GM21528 (cell line): ENCODE data around the gene ATE1.
"Not testable (repeated sequence)": the region's sequence is repeated elsewhere in the genome, so short reads cannot be mapped to it uniquely, and the experiment has no call there.

Experiments used
- ATAC-seq: cut with Tn5 transposase; IDR thresholded peaks from one replicate; pipeline ENCODE4 v1.9.1; 2021; ENCODE audit warnings: mild to moderate bottlenecking, moderate library complexity; ENCODE audit not compliant: unreplicated experiment, low FRiP score

The ATE1 gene

GRCh38 chr10:121927841-121928527, at the start of gene ATE1:
Gene ATE1 (minus strand): TSS chr10:121928031. CDS start chr10:121927949, 82 bp downstream.
- peak; percentile 86 for ATAC-seq

GRCh38 chr10:121976607-121977006, 48.8 kb upstream of the ATE1 start:
- no peak for ATAC-seq

- ATAC-seq = no peak
Observed at GRCh38 chr10:121975295-121976086, 47.7 kb upstream of the ATE1 start.

DNA sequence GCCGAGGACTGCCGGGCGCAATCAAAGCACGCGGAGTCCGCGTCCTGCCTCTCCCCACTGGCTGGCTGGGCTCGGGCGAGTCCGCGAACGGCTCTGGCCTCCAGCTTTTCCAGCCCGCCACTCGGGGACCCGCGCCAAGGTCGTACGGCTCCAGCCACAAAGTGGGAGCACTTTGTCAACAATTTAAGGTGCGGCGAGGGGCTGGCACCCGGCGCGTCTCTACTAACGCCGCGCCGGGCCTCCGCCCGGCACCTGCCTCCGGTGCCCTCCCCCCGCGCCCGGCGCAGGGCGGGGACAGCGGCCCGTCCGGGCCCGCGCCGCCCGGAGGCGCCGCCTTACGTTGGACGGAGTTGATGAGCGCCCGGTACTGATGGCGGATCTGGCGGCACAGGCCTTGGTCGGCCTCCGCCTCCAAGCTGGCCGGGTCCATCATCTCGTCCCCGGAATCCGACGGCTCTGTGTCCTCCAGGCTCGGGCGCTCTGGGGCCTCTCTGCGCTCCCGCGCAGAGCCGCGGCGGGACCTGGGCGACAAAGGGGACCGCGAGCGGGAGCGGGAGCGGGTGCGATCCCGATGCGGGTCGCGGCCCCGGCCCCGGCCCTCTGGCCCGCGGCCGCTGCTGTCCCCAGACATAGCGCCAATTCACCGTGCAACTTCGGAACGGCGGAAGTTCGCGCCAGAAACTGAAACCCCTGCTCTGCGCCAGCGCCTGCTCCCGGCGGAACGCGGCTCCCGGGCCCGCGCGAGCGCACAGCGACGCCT, 46.9 kb upstream of the ATE1 start, which contains the start of gene NSMCE4A:
Gene NSMCE4A, minus strand, starts transcription at position 683 of the 760 bp plus-strand sequence. Its CDS starts 52 bp downstream, at position 631.
- peak; percentile 90 for ATAC-seq

DNA sequence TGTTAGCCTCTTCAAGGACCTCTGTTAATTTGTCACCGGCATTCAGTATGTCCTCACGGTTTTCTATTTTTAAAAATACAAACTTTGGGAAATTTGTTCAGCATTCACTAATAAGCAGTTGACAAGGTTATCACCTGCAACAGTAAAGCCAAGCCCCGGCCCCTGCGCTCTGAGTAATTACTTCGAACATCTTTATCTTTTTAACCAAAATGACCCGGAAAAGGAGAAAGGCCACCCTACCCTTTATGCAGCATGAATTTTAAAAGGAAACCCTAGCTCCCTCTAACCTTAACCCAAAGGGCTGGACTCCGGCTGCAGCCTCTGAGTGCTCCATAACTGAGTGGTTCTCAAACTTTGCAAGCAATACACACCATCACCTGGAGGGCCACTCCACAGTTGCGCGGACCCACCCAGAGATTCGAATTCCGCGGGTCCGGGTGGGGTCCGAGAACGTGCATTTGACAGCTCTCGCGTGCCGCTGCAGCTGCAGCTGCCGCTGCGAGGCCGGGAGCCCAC, 46.2 kb upstream of the ATE1 start:
- no peak for ATAC-seq

- ATAC-seq = not testable (repeated sequence)
Observed at GRCh38 chr10:121969086-121969485, 41.3 kb upstream of the ATE1 start.

GRCh38 chr10:121965996-121966395, 38.2 kb upstream of the ATE1 start:
- no peak for ATAC-seq

GRCh38 chr10:121961456-121961855, 33.6 kb upstream of the ATE1 start:
- no peak for ATAC-seq

- ATAC-seq = no peak
Observed at GRCh38 chr10:121959671-121960070, 31.8 kb upstream of the ATE1 start.

DNA sequence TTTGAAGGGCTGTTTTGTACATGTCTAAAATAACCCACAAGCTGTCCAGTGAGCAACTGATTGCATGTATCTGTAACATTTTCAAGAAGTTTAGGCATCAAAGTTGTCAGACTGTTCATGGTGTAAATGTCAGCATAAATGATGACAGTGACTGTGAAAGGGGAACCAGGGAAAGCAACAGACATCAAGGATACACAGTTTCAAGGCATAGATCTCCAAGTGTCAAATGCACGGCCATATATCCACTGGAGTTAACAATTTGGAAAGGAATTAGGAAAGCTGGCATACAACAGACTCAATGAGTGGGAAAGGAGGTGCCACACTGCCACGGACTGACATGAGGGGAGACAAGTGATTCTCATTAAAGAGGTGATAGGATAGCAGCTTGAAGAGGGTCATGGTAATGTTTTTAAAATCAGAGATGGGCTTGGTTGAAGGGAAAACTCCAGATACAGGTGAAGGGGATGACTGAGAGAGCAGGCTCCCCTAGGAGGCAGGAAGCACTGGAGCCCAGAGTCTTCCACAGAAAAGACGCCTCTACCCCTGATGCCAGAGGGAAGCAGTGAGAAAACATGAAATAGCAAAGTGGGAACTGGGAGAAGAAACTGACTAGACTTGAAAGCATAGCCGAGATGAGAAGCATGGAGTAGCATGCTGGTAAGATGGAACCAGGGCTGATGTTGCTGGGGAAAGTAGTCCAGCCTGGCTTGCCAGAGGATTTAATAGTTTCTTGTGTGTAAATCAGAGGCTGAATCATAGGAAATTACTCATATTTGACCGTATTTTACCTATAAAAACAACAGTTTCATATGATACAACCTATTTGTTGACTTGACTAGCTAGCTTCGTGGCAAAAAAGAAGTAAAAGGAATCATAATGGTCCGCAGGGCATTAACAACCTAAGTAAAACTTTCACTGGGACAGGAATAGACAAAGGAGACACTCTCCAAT, 28.6 kb upstream of the ATE1 start:
- ATAC-seq = no peak

- ATAC-seq = no peak
Observed at GRCh38 chr10:121952226-121952625, 24.4 kb upstream of the ATE1 start.

GRCh38 chr10:121949451-121949850, 21.6 kb upstream of the ATE1 start:
- ATAC-seq = no peak

- ATAC-seq = no peak
Observed at GRCh38 chr10:121949049-121949448, 21.2 kb upstream of the ATE1 start.

GRCh38 chr10:121947343-121948330, 19.8 kb upstream of the ATE1 start:
- no peak for ATAC-seq

GRCh38 chr10:121942749-121943416, 15.1 kb upstream of the ATE1 start:
- ATAC-seq = no peak

- no peak for ATAC-seq
Observed at GRCh38 chr10:121941532-121941931, 13.7 kb upstream of the ATE1 start.

- no peak for ATAC-seq
Observed at GRCh38 chr10:121936295-121936694, 8.5 kb upstream of the ATE1 start.

GRCh38 chr10:121935702-121936101, 7.9 kb upstream of the ATE1 start:
- ATAC-seq = no peak
